Heart left ventricle (tissue), 13 donors: ENCODE measurements around the gene SRRM4.

Experiments used
- POLR2A ChIP-seq, 2 donors: fragments of 450-650 bp; IDR thresholded peaks; one replicate each; pipeline ENCODE4 v1.6.1; 2017; ENCODE audit warnings: antibody characterized with exemption in 2 of 2, mild to moderate bottlenecking in 2 of 2, moderate library complexity in 2 of 2
- TF ChIP-seq, protein P1 (sequence below), 12 donors: fragments of 200-600 bp; sonication (generic) in 4 of 12; IDR thresholded peaks; one replicate each; pipeline versions ENCODE4 v1.5.0 to v1.8.0; 2018 to 2022; ENCODE audit warnings: antibody characterized with exemption in 12 of 12, mild to moderate bottlenecking in 5 of 12
- donor health status: ischemic (EF 13 %, LVEDD 7.1; RV severe dilation, severe dysfunction).
- donor health status: DM: no; HTN: yes; CAD: no.
- donor health status: DM: no; HTN: no; CAD: no.
- donor health status: ischemic (EF 25% LVEDD 6.9; RV normal size, moderate dysfunction).
- donor health status: ischemic (EF 25% LVEDD 5.7; RV mildly dilated, moderate dysfunction).
- donor health status: ischemic (EF 35%, LVEDD 5.7; RV mildly dilated, moderate dysfunction).
- donor health status: nonischemic (EF 11% LVEDD 7.7; RV severe dilation, severe dysfunction).
- donor health status: DM: yes; HTN: yes; CAD: no.
- donor health status: PGD.
- donor health status: ischemic (EF 29% LVEDD 5.4; RV normal size, mild dysfunction).
- donor health status: nonischemic (EF 23%, LVEDD 6.1; RV moderate dilation, normal function).

DNA sequence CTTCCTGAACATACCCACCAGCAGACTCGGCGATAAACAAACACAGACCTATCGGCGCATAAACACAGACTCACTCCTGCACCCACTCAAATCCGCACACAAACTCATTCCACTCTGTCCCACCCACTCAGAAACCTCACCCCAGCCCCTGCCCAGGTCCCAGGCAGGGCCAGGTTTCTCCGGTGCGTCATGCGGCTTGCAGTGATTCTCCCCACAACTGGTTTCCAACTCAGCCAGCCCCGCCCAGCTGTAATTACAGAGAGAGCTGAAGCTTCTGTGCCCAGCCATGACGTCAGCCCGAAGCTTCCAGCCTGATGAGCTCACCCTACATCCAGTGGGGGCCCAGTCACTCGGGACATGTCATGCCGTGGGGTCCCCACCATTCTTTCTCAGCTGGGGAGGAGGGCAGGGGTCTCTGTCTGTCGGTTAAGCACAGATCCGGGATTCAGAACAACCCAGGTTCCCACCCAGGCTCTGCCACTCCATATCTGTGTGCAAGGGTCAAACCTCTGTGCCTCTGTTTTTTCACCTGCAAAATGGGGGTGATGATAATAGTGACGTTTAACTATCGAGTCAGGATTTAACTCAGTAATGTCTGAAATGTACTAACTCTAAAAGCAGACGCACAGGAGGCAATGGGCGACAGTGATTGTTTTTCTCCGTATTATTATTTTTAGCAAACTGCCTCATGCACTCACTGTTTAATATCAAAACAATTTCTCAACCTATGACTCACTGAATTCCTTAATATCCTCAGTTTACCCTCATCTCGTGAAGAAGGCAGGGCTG is 195.1 kb downstream of the SRRM4 start:
- TF ChIP-seq, protein P1, sequence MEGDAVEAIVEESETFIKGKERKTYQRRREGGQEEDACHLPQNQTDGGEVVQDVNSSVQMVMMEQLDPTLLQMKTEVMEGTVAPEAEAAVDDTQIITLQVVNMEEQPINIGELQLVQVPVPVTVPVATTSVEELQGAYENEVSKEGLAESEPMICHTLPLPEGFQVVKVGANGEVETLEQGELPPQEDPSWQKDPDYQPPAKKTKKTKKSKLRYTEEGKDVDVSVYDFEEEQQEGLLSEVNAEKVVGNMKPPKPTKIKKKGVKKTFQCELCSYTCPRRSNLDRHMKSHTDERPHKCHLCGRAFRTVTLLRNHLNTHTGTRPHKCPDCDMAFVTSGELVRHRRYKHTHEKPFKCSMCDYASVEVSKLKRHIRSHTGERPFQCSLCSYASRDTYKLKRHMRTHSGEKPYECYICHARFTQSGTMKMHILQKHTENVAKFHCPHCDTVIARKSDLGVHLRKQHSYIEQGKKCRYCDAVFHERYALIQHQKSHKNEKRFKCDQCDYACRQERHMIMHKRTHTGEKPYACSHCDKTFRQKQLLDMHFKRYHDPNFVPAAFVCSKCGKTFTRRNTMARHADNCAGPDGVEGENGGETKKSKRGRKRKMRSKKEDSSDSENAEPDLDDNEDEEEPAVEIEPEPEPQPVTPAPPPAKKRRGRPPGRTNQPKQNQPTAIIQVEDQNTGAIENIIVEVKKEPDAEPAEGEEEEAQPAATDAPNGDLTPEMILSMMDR (IDR thresholded peaks at IDR 0.05) = no peak
- peak in 1 of 2 donors; percentile 72 for TF ChIP-seq POLR2A (IDR thresholded peaks at IDR 0.05)
